K562 (cell line): ENCODE results near the gene CTNNBL1. TPM values are rescaled to one million over a fixed set of nuclear protein-coding genes. Genes with fewer than 3 reads are reported as not detected.

ENCODE experiments used
- AFF1 ChIP-seq, 2 experiments: fragments of 450-650 bp; IDR thresholded peaks; 2 replicates each; pipeline ENCODE4 v1.6.1; 2018; ENCODE audit warnings: mild to moderate bottlenecking in 2 of 2, low read depth in 1 of 2; ENCODE audit not compliant: partially characterized antibody in 2 of 2
- ARID3A ChIP-seq: IDR thresholded peaks from 2 replicates; pipeline ENCODE4 v1.6.1; 2012; ENCODE audit warnings: low read depth, low read length, improper control_type of control experiment, borderline replicate concordance
- CHD2 ChIP-seq: IDR thresholded peaks from 2 replicates; pipeline ENCODE4 v1.6.1; 2011; ENCODE audit warnings: low read depth, low read length
- DLX4 ChIP-seq: fragments of 250-450 bp; sonication (Bioruptor Pico); IDR thresholded peaks from 2 replicates; pipeline ENCODE4 v1.6.1; 2021; ENCODE audit warnings: mild to moderate bottlenecking
- E4F1 ChIP-seq: fragments of 250-450 bp; sonication (Bioruptor Pico); IDR thresholded peaks from 2 replicates; pipeline ENCODE4 v1.5.0; 2021; ENCODE audit warnings: mild to moderate bottlenecking, borderline replicate concordance
- EP300 ChIP-seq: IDR thresholded peaks from 2 replicates; pipeline ENCODE4 v1.6.1; 2012; ENCODE audit warnings: low read length, improper control_type of control experiment
- MIER1 ChIP-seq: fragments of 450-650 bp; IDR thresholded peaks from 2 replicates; pipeline ENCODE4 v1.6.1; 2016; ENCODE audit warnings: antibody characterized with exemption, mild to moderate bottlenecking, low read depth
- NONO ChIP-seq, 2 experiments: fragments of 200-400 bp in 1 of 2; fragments of 450-650 bp in 1 of 2; formaldehyde crosslinking in 1 of 2; IDR thresholded peaks; 2 replicates each; pipeline ENCODE4 v1.6.1; 2017; ENCODE audit warnings: low read depth in 2 of 2, mild to moderate bottlenecking in 2 of 2, moderate library complexity in 2 of 2, low read length in 1 of 2
- NR2F6 ChIP-seq: fragments of 450-650 bp; formaldehyde crosslinking; IDR thresholded peaks from 2 replicates; pipeline ENCODE4 v1.4.0; 2020; ENCODE audit warnings: mild to moderate bottlenecking
- ZC3H8 ChIP-seq: fragments of 450-650 bp; IDR thresholded peaks from 2 replicates; pipeline ENCODE4 v1.6.1; 2017
- ZFP36 ChIP-seq: fragments of 150-350 bp; IDR thresholded peaks from 2 replicates; pipeline ENCODE4 v1.6.1; 2018; ENCODE audit warnings: low read length, low read depth; ENCODE audit not compliant: partially characterized antibody
- ZNF280B ChIP-seq: fragments of 250-450 bp; sonication (Bioruptor Pico); IDR thresholded peaks from 2 replicates; pipeline ENCODE4 v1.5.1; 2021; ENCODE audit warnings: mild to moderate bottlenecking
- ZNF347 ChIP-seq: fragments of 450-650 bp; formaldehyde crosslinking; IDR thresholded peaks from 2 replicates; pipeline ENCODE4 v1.4.0; 2020; ENCODE audit warnings: low read depth, mild to moderate bottlenecking, moderate library complexity
- polyA plus RNA-seq, 8 experiments: library from polyadenylated mRNA; depleted of rRNA in 4 of 8; stranded (reverse) in 5 of 8; unstranded in 3 of 8; fragments of >200 nt; fragmentation: Nextera tagmentation in 2 of 8; fragmentation: Illumina TruSeq in 1 of 8; extraction: Ambion mirVana in 2 of 8; extraction: Trizol in 1 of 8; gene quantifications; 2 replicates each; pipeline versions ENCODE4 v1.2.1 to v1.2.3, GENCODE V29; 2011 to 2014; ENCODE audit warnings: inconsistent platforms in 1 of 8, missing spikeins in 1 of 8
- total RNA-seq, 7 experiments: library from RNA; depleted of rRNA in 6 of 7; stranded (reverse); fragments of >200 nt in 6 of 7; fragmentation: Illumina TruSeq in 2 of 7; extraction: Trizol in 2 of 7; gene quantifications; 2 replicates each; pipeline versions ENCODE4 v1.2.1 to v1.2.3, GENCODE V29; 2011 to 2021; ENCODE audit warnings: low replicate concordance in 1 of 7

Gene CTNNBL1
- total and polyA plus RNA-seq, 9 of the 15 experiments (the other 6 are each of a cell fraction or from before 2014, with no cell fraction given): 32.4 to 85.6 (median 43.6) TPM

- TF ChIP-seq AFF1 (IDR thresholded peaks at IDR 0.05; ENCODE audit: low read depth in 1 of 2, partially characterized antibody in 2 of 2) (no peak), ZNF347 (CRISPR knock-in tag) (no peak), ARID3A (no peak), DLX4 (CRISPR knock-in tag) (no peak), ZNF280B (CRISPR knock-in tag) (no peak), NONO (IDR thresholded peaks at IDR 0.05; ENCODE audit: low read depth in 2 of 2, low read length in 1 of 2) (no peak), ZFP36 (no peak), CHD2 (no peak), ZC3H8 (no peak), EP300 (no peak), E4F1 (CRISPR knock-in tag) (no peak), MIER1 (no peak), NR2F6 (CRISPR knock-in tag) (no peak)
Measured at GRCh38 chr20:37911261-37911660, 217.4 kb downstream of the CTNNBL1 start (continued).
